ENCODE data around the gene DNAJB11.

DNA sequence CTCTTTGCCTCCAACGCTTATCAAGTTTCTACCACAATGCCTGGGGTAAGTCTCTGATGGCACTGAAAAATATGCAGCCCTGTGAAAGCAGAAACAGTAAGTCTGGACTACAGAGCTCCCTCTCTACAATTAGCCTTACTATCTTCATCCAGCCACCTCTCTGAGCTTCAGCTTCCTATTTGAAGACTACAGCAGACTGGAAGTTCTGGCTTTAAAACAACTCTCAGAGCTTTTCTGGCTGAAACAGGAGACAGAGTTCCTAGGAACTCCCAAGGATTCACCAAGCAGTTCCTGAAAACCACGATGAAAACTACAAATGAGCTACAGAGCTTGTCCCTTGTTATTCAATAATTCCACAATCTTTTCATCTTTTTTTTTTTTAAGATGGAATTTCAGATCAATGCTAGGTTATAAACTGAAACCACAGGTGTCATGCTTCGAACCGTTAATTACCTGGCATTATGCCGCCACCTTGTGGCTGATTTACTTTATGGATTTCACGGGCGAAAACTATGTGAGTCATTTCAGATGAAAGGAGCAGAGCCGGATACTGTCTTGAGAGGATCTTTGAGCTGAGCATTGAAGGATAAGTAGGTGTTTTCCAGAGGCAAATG lies 30.2 kb upstream of the DNAJB11 start:
- TF ChIP-seq POLR2A (IDR thresholded peaks at IDR 0.05) (no peak), POLR2AphosphoS5 (IDR thresholded peaks at IDR 0.05) (no peak), CTCF (IDR thresholded peaks at IDR 0.05) (peak; percentile 48 to 83 (median 79))

Data from breast epithelium (tissue), 3 donors.